Measurements from ENCODE around the gene FOSL2. TPM values are rescaled to one million over a fixed set of nuclear protein-coding genes. Genes with fewer than 3 reads are reported as not detected.

Gene FOSL2
- polyA plus RNA-seq, 3 donors: 24.8 to 270 (median 28.6) TPM

GRCh38 chr2:28406276-28407096 lies 13.8 kb downstream of the FOSL2 start:
- H2AFZ ChIP-seq (ENCODE audit: insufficient read depth, low read depth, low read length, poor library complexity, severe bottlenecking): no peak overlapping the region
- peak; percentile 90 to 98 (median 95) for DNase-seq
- H3K4me1 Mint-ChIP-seq: peaks cover 96% of the 10 kb centered on the region
- H3K4me3 ChIP-seq (replicated peaks in 1 of 3; ENCODE audit: low read depth in 2 of 3, low read length in 3 of 3): peak overlapping the region in 1 of 3 experiments; percentile 33
- H3K4me1 ChIP-seq (ENCODE audit: control insufficient read depth in 1 of 2, insufficient read depth in 2 of 2, low read length in 2 of 2): peaks cover 87 to 89% of the 10 kb centered on the region in 2 donors
- peak overlapping the region; percentile 94 to 97 (median 95) for H3K27ac Mint-ChIP-seq
- peak overlapping the region; percentile 70 for H3K9ac ChIP-seq (ENCODE audit: insufficient read depth, low read length, poor library complexity, severe bottlenecking)
- H3K27ac ChIP-seq (ENCODE audit: low read depth in 1 of 2, low read length in 2 of 2): peak overlapping the region; percentile 92 to 93
- peaks cover 85 to 100% of the 10 kb centered on the region in 2 donors for H3K36me3 ChIP-seq (replicated peaks in 1 of 2; ENCODE audit: control insufficient read depth in 1 of 2, insufficient read depth in 2 of 2, low read length in 2 of 2)
- no peaks in the 10 kb centered on the region for H3K9me3 Mint-ChIP-seq
- 100% methylated on average over 6 of the region's 16 CpGs for WGBS (ENCODE audit: insufficient coverage)
- no peaks in the 10 kb centered on the region for H3K27me3 ChIP-seq (ENCODE audit: control insufficient read depth in 2 of 2, insufficient read depth in 2 of 2, low read length in 2 of 2)
- peaks cover 95 to 99% of the 10 kb centered on the region in 2 donors for H3K36me3 Mint-ChIP-seq
- peak overlapping the region; percentile 39 to 42 for H3K4me3 Mint-ChIP-seq
- peaks cover 0 to 2% (median 1%) of the 10 kb centered on the region in 3 donors for H3K27me3 Mint-ChIP-seq (ENCODE audit: low read depth in 3 of 3)
- peak; percentile 21 for TF ChIP-seq CTCF (IDR thresholded peaks at IDR 0.05)
- H4K20me1 ChIP-seq (ENCODE audit: insufficient read depth, low read length): peaks cover 100% of the 10 kb centered on the region
- H3K4me2 ChIP-seq (replicated peaks; ENCODE audit: extremely low read depth, low read length, poor library complexity, severe bottlenecking): peak overlapping the region; percentile 50
- no peaks in the 10 kb centered on the region for H3K9me3 ChIP-seq (replicated peaks in 1 of 2; ENCODE audit: control insufficient read depth in 1 of 2, insufficient read depth in 1 of 2, low read length in 2 of 2)
- intact Hi-C loops (cut with micrococcal nuclease): loop anchor here (2.0 to 10.0 kb wide), 3 partner anchors 14 to 652 kb away; partner anchors contain the start of gene FOSL2 (in 1 of the 2)
- peaks cover 99% of the 10 kb centered on the region for H3K79me2 ChIP-seq (ENCODE audit: insufficient read depth, low read length)

- peaks cover 89% of the 10 kb centered on the region for H3K4me1 Mint-ChIP-seq
- Histone ChIP-seq H3K79me2 (ENCODE audit: insufficient read depth, low read length) (peaks cover 99% of the 10 kb centered on the region), H3K27ac (ENCODE audit: low read depth in 1 of 2, low read length in 2 of 2) (peak overlapping the region; percentile 92 to 93), H2AFZ (ENCODE audit: insufficient read depth, low read depth, low read length, poor library complexity, severe bottlenecking) (no peak overlapping the region), H3K9ac (ENCODE audit: insufficient read depth, low read length, poor library complexity, severe bottlenecking) (peak overlapping the region; percentile 70), H3K4me1 (ENCODE audit: control insufficient read depth in 1 of 2, insufficient read depth in 2 of 2, low read length in 2 of 2) (peaks cover 78 to 80% of the 10 kb centered on the region in 2 donors), H4K20me1 (ENCODE audit: insufficient read depth, low read length) (peaks cover 100% of the 10 kb centered on the region), H3K27me3 (ENCODE audit: control insufficient read depth in 2 of 2, insufficient read depth in 2 of 2, low read length in 2 of 2) (no peaks in the 10 kb centered on the region), H3K4me3 (replicated peaks in 1 of 3; ENCODE audit: low read depth in 2 of 3, low read length in 3 of 3) (peak overlapping the region in 1 of 3 experiments; percentile 13), H3K4me2 (replicated peaks; ENCODE audit: extremely low read depth, low read length, poor library complexity, severe bottlenecking) (peak overlapping the region; percentile 21), H3K9me3 (replicated peaks in 1 of 2; ENCODE audit: control insufficient read depth in 1 of 2, insufficient read depth in 1 of 2, low read length in 2 of 2) (no peaks in the 10 kb centered on the region), H3K36me3 (replicated peaks in 1 of 2; ENCODE audit: control insufficient read depth in 1 of 2, insufficient read depth in 2 of 2, low read length in 2 of 2) (peaks cover 91 to 100% of the 10 kb centered on the region in 2 donors)
- DNase-seq: peak; percentile 66 to 84 (median 70)
- peak overlapping the region; percentile 20 to 33 for H3K4me3 Mint-ChIP-seq
- TF ChIP-seq CTCF (IDR thresholded peaks at IDR 0.05): no peak
- no peaks in the 10 kb centered on the region for H3K9me3 Mint-ChIP-seq
- intact Hi-C loops (cut with micrococcal nuclease): loop anchor here (2.0 to 10.0 kb wide), 3 partner anchors 15 to 653 kb away; partner anchors contain the start of gene FOSL2 (in 1 of the 2)
- peak overlapping the region; percentile 94 to 97 (median 95) for H3K27ac Mint-ChIP-seq
- peaks cover 94 to 99% of the 10 kb centered on the region in 2 donors for H3K36me3 Mint-ChIP-seq
- peaks cover 0 to 2% (median 1%) of the 10 kb centered on the region in 3 donors for H3K27me3 Mint-ChIP-seq (ENCODE audit: low read depth in 3 of 3)
- 95% methylated on average over 4 of the region's 8 CpGs for WGBS (ENCODE audit: insufficient coverage)
Measured at GRCh38 chr2:28407131-28407975, 14.7 kb downstream of the FOSL2 start.

Data from CD14-positive monocyte (primary cell).